Chondrocyte (in vitro differentiated cells): Measurements from ENCODE around the gene HHAT. TPM values are rescaled to one million over a fixed set of nuclear protein-coding genes. Genes with fewer than 3 reads are reported as not detected.

Source experiments
- DNase-seq: peaks from one replicate; pipeline ENCODE4 v3.0.0; 2021; ENCODE audit warnings: mixed read lengths, low spot score
- H3K27ac Mint-ChIP-seq: one replicate; pipeline ENCODE4 v1.8.0; 2021; ENCODE audit warnings: mild to moderate bottlenecking, moderate library complexity, mixed read lengths; ENCODE audit not compliant: unreplicated experiment
- H3K27me3 Mint-ChIP-seq: 2 replicates; pipeline ENCODE4 v1.8.0; 2021; ENCODE audit warnings: low read depth, mixed read lengths
- H3K36me3 Mint-ChIP-seq: 2 replicates; pipeline ENCODE4 v1.8.0; 2021; ENCODE audit warnings: low read depth, mixed read lengths
- H3K4me1 Mint-ChIP-seq: 2 replicates; pipeline ENCODE4 v1.8.0; 2021; ENCODE audit warnings: low read depth, mild to moderate bottlenecking, mixed read lengths
- H3K4me3 Mint-ChIP-seq: one replicate; pipeline ENCODE4 v1.8.0; 2021; ENCODE audit warnings: mild to moderate bottlenecking, moderate library complexity, mixed read lengths; ENCODE audit not compliant: unreplicated experiment
- H3K9me3 Mint-ChIP-seq: 2 replicates; pipeline ENCODE4 v1.8.0; 2021; ENCODE audit warnings: low read depth, mixed read lengths
- total RNA-seq: library from RNA; stranded (reverse); gene quantifications from 3 replicates; pipeline ENCODE4 v1.2.1, GENCODE V29; 2021
- TF ChIP-seq, protein P1 (sequence below): fragments of 200-600 bp; sonication (generic); IDR thresholded peaks from 2 replicates; pipeline ENCODE4 v1.5.0; 2021; ENCODE audit warnings: antibody characterized with exemption, mild to moderate bottlenecking, moderate library complexity

HHAT gene
- total RNA-seq, 1 donor from 2014 or later = 6.4 TPM

DNA sequence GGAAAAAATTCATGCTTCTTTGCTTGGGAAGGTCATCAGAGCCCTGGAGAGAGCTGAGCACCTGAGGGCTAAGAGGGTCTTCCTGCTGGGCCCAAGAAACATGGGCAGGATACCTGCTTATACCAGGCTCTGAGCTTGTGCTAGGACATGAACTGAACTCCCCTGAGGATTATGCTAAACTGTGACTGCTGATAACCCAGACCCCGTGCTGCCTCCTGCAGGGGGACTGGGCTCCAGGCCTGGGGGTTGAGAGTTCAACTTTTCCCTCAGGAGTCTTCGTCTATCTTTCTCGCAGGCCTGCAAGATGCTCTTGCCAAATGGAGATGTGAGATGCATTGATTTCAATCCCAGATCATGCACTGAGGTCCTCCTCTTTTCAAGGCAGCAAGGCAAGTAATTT lies 368.5 kb downstream of the HHAT start:
- H3K4me1 Mint-ChIP-seq = peaks cover 3% of the 10 kb centered on the region
- TF ChIP-seq, protein P1, sequence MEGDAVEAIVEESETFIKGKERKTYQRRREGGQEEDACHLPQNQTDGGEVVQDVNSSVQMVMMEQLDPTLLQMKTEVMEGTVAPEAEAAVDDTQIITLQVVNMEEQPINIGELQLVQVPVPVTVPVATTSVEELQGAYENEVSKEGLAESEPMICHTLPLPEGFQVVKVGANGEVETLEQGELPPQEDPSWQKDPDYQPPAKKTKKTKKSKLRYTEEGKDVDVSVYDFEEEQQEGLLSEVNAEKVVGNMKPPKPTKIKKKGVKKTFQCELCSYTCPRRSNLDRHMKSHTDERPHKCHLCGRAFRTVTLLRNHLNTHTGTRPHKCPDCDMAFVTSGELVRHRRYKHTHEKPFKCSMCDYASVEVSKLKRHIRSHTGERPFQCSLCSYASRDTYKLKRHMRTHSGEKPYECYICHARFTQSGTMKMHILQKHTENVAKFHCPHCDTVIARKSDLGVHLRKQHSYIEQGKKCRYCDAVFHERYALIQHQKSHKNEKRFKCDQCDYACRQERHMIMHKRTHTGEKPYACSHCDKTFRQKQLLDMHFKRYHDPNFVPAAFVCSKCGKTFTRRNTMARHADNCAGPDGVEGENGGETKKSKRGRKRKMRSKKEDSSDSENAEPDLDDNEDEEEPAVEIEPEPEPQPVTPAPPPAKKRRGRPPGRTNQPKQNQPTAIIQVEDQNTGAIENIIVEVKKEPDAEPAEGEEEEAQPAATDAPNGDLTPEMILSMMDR = no peak
- H3K27ac Mint-ChIP-seq = no peak overlapping the region
- peaks cover 2% of the 10 kb centered on the region for H3K36me3 Mint-ChIP-seq
- no peaks in the 10 kb centered on the region for H3K27me3 Mint-ChIP-seq
- no peak overlapping the region for H3K4me3 Mint-ChIP-seq
- H3K9me3 Mint-ChIP-seq = peaks cover 6% of the 10 kb centered on the region
- DNase-seq = no peak

DNA sequence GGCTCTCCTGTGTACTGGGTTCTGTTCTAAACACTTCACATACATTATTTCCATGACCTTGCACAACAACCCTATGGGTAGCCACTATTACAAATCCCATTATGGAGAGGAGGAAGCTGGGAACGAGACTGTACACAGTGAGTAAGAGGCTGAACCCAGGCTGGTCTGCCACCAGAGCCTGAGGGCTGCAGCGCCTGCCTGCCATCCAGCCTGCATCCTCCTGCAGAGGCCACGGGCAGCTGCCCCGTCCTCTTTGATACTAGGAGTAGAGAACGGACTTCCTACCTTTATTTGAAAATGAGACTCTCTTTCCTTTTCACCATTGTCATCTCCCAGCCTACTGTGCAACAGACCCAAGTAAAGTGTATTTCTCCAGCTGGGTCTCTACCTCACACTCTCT lies 370.0 kb downstream of the HHAT start:
- Mint-ChIP-seq H3K4me1 (peaks cover 3% of the 10 kb centered on the region), H3K36me3 (peaks cover 2% of the 10 kb centered on the region), H3K9me3 (peaks cover 6% of the 10 kb centered on the region), H3K27ac (no peak overlapping the region), H3K27me3 (no peaks in the 10 kb centered on the region), H3K4me3 (no peak overlapping the region)
- no peak for DNase-seq
- TF ChIP-seq, protein P1 = no peak

DNA sequence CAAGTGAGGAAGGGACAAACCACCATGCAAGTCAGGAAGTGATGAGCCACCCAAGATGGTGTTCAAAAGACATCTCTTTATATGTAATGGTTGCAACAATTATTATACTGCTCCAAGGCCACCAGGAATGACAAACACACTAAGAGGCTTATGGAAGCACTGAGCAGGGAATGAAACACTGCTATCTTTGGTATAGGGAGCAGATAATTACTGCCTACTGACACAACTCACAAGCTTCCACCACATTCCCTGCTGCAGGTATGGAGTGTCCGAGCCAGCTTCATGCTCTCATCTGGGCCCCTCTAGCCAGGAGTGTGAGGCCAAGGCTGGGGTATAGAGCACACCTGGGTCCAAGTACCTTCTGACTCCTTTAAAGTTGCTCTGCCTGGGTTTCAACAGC lies 371.4 kb downstream of the HHAT start:
- TF ChIP-seq, protein P1 = no peak
- peaks cover 3% of the 10 kb centered on the region for H3K4me1 Mint-ChIP-seq
- H3K4me3 Mint-ChIP-seq = no peak overlapping the region
- H3K36me3 Mint-ChIP-seq = peaks cover 2% of the 10 kb centered on the region
- no peak overlapping the region for H3K27ac Mint-ChIP-seq
- no peak for DNase-seq
- peaks cover 6% of the 10 kb centered on the region for H3K9me3 Mint-ChIP-seq
- no peaks in the 10 kb centered on the region for H3K27me3 Mint-ChIP-seq

DNA sequence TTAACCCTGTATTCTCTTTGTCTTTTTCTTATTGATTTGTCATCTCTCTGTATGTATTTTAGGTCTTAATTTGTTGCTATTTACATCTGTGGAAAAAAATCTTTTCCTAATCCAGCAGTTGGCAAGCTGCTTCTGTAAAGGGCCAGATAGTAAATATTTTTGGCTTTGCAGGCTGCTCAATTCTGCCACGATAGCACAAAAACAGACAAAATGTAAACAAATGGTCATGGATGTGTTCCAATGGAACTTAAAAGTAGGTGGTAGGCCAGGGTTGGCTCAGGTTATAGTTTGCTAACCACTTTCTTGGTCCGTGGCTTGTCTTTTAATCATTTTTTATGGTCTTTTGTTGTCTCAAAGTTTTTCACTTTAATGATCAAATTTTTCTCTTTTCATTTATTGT lies 371.8 kb downstream of the HHAT start:
- peaks cover 6% of the 10 kb centered on the region for H3K9me3 Mint-ChIP-seq
- DNase-seq = no peak
- TF ChIP-seq, protein P1 = no peak
- H3K4me1 Mint-ChIP-seq = peaks cover 3% of the 10 kb centered on the region
- H3K27me3 Mint-ChIP-seq = no peaks in the 10 kb centered on the region
- no peak overlapping the region for H3K4me3 Mint-ChIP-seq
- H3K36me3 Mint-ChIP-seq = peaks cover 2% of the 10 kb centered on the region
- H3K27ac Mint-ChIP-seq = no peak overlapping the region

DNA sequence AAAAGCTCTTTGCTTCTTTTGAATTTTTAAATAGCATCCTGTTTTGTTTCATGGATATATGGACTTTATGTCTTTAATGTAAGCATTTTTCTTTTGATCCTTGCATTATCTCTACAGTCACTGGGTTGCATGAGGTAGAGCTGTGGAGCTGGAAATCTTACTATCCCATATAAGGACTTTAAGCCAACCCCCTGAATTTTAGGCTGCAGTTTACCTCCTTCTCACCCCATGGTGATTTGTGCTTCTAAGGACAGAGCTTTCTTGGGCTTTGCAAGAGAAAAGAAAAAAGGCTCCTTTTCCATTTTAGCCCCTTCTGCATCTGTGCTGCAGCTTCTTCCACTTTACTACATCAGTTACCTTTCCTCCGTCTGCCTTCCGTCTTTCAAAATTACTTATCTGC lies 373.8 kb downstream of the HHAT start:
- Mint-ChIP-seq H3K36me3 (peaks cover 2% of the 10 kb centered on the region), H3K4me3 (no peak overlapping the region), H3K27me3 (no peaks in the 10 kb centered on the region), H3K4me1 (peaks cover 3% of the 10 kb centered on the region), H3K27ac (no peak overlapping the region), H3K9me3 (peaks cover 6% of the 10 kb centered on the region)
- DNase-seq = no peak
- TF ChIP-seq, protein P1 = no peak
